ENCODE data around the gene MYH14.

The MYH14 gene

GRCh38 chr19:50202962-50203280 is 501 bp upstream of the MYH14 start:
- no peak for TF ChIP-seq CTCF (IDR thresholded peaks at IDR 0.05; ENCODE audit: low read depth, low read length)
- H3K4me3 ChIP-seq (ENCODE audit: low read depth, low read length) = no peak overlapping the region

GRCh38 chr19:50204081-50204428 is 633 bp downstream of the MYH14 start:
- no peak overlapping the region for H3K4me3 ChIP-seq (ENCODE audit: low read depth, low read length)
- TF ChIP-seq CTCF (IDR thresholded peaks at IDR 0.05; ENCODE audit: low read depth, low read length) = no peak

- no peak for TF ChIP-seq CTCF (IDR thresholded peaks at IDR 0.05; ENCODE audit: low read depth, low read length)
- no peak overlapping the region for H3K4me3 ChIP-seq (ENCODE audit: low read depth, low read length)
These were observed 1.6 kb downstream of the MYH14 start for GRCh38 chr19:50204811-50205675.

GRCh38 chr19:50205681-50206138 is 2.3 kb downstream of the MYH14 start:
- no peak overlapping the region for H3K4me3 ChIP-seq (ENCODE audit: low read depth, low read length)

GRCh38 chr19:50206191-50206590 is 2.8 kb downstream of the MYH14 start:
- no peak overlapping the region for H3K4me3 ChIP-seq (ENCODE audit: low read depth, low read length)
- no peak for TF ChIP-seq CTCF (IDR thresholded peaks at IDR 0.05; ENCODE audit: low read depth, low read length)

More at GRCh38 chr19:50205681-50206138, 2.3 kb downstream of the MYH14 start:
- TF ChIP-seq CTCF (IDR thresholded peaks at IDR 0.05; ENCODE audit: low read depth, low read length) = no peak

GRCh38 chr19:50207730-50208129 is 4.3 kb downstream of the MYH14 start:
- TF ChIP-seq CTCF (IDR thresholded peaks at IDR 0.05; ENCODE audit: low read depth, low read length) = no peak
- no peak overlapping the region for H3K4me3 ChIP-seq (ENCODE audit: low read depth, low read length)

- no peak overlapping the region for H3K4me3 ChIP-seq (ENCODE audit: low read depth, low read length)
- TF ChIP-seq CTCF (IDR thresholded peaks at IDR 0.05; ENCODE audit: low read depth, low read length) = no peak
These were observed 5.7 kb downstream of the MYH14 start for GRCh38 chr19:50209131-50209530.

All from WI38 (cell line).